ENCODE data around the gene FLYWCH1.

The FLYWCH1 gene

GRCh38 chr16:2911638-2912329 lies at the start of gene FLYWCH1:
Gene FLYWCH1 (plus strand): TSS chr16:2911931. CDS start chr16:2929686, 17,755 bp downstream.
- peak; percentile 97 for DNase-seq

- no peak for DNase-seq
Observed at GRCh38 chr16:2865651-2866050, 46.1 kb upstream of the FLYWCH1 start.

GRCh38 chr16:2866431-2866830 lies 45.3 kb upstream of the FLYWCH1 start:
- DNase-seq, result no peak

GRCh38 chr16:2867661-2867986 lies 44.1 kb upstream of the FLYWCH1 start:
- DNase-seq, result no peak

GRCh38 chr16:2867987-2868789 lies 43.5 kb upstream of the FLYWCH1 start:
- DNase-seq, result peak; percentile 88

- DNase-seq, result no peak
Observed at GRCh38 chr16:2871926-2872325, 39.8 kb upstream of the FLYWCH1 start.

- no peak for DNase-seq
Observed at GRCh38 chr16:2874032-2874911, 37.5 kb upstream of the FLYWCH1 start.

GRCh38 chr16:2874912-2875362 lies 36.8 kb upstream of the FLYWCH1 start:
- peak; percentile 46 for DNase-seq

GRCh38 chr16:2879854-2880508 lies 31.8 kb upstream of the FLYWCH1 start:
- DNase-seq, result no peak

GRCh38 chr16:2881783-2882649 lies 29.7 kb upstream of the FLYWCH1 start:
- no peak for DNase-seq

GRCh38 chr16:2882650-2883457 lies 28.9 kb upstream of the FLYWCH1 start, which contains the start of gene FLYWCH2:
Gene FLYWCH2 (plus strand): TSS chr16:2883215. CDS start chr16:2896450, 13,235 bp downstream.
- peak; percentile 96 for DNase-seq

- DNase-seq, result no peak
Observed at GRCh38 chr16:2883458-2883908, 28.2 kb upstream of the FLYWCH1 start.

- DNase-seq, result no peak
Observed at GRCh38 chr16:2884041-2884451, 27.7 kb upstream of the FLYWCH1 start.

- no peak for DNase-seq
Observed at GRCh38 chr16:2894231-2894630, 17.5 kb upstream of the FLYWCH1 start.

- no peak for DNase-seq
Observed at GRCh38 chr16:2895813-2896212, 15.9 kb upstream of the FLYWCH1 start.

GRCh38 chr16:2896480-2897010 lies 15.2 kb upstream of the FLYWCH1 start:
- DNase-seq, result no peak

GRCh38 chr16:2897110-2897509 lies 14.6 kb upstream of the FLYWCH1 start:
- no peak for DNase-seq

- no peak for DNase-seq
Observed at GRCh38 chr16:2898831-2899563, 12.7 kb upstream of the FLYWCH1 start.

GRCh38 chr16:2899564-2900072 lies 12.1 kb upstream of the FLYWCH1 start:
- DNase-seq, result no peak
